ENCODE data around the gene FIBIN.
"Not testable (repeated sequence)": the region's sequence is repeated elsewhere in the genome, so short reads cannot be mapped to it uniquely, and the experiment has no call there.

DNA sequence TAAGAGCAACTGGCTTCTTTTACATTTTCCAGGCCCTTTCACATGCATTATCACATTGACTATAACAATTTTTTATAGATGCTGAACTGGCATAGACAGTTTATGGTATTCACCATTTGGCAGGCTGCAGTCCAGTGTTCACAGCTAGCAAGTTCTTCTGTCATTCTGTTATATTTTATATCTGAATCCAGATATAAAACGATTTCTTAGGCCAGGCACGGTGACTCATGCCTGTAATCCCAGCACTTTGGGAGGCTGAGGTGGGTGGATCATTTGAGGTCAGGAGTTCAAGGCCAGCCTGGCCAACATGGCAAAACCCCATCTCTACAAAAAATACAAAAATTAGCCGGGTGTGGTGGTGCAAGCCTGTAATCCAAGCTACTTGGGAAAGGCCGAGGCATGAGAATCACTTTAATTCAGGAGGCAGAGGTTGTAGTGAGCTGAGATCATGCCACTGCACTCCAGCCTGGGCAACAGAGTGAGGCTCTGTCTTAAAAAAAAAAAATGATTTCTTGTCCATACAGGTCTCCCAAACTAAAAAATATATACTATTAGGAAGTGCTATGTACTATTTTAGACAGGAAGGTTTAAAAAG lies 7.3 kb downstream of the FIBIN start:
- TF ChIP-seq, protein P1, sequence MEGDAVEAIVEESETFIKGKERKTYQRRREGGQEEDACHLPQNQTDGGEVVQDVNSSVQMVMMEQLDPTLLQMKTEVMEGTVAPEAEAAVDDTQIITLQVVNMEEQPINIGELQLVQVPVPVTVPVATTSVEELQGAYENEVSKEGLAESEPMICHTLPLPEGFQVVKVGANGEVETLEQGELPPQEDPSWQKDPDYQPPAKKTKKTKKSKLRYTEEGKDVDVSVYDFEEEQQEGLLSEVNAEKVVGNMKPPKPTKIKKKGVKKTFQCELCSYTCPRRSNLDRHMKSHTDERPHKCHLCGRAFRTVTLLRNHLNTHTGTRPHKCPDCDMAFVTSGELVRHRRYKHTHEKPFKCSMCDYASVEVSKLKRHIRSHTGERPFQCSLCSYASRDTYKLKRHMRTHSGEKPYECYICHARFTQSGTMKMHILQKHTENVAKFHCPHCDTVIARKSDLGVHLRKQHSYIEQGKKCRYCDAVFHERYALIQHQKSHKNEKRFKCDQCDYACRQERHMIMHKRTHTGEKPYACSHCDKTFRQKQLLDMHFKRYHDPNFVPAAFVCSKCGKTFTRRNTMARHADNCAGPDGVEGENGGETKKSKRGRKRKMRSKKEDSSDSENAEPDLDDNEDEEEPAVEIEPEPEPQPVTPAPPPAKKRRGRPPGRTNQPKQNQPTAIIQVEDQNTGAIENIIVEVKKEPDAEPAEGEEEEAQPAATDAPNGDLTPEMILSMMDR (IDR thresholded peaks at IDR 0.05), result not testable (repeated sequence)
- not testable (repeated sequence) for TF ChIP-seq POLR2A (IDR thresholded peaks at IDR 0.05)

Data from heart left ventricle (tissue), 13 donors.